ENCODE measurements around the gene RAB6D.
"Not testable (repeated sequence)": the region's sequence is repeated elsewhere in the genome, so short reads cannot be mapped to it uniquely, and the experiment has no call there.

RAB6D gene

DNA sequence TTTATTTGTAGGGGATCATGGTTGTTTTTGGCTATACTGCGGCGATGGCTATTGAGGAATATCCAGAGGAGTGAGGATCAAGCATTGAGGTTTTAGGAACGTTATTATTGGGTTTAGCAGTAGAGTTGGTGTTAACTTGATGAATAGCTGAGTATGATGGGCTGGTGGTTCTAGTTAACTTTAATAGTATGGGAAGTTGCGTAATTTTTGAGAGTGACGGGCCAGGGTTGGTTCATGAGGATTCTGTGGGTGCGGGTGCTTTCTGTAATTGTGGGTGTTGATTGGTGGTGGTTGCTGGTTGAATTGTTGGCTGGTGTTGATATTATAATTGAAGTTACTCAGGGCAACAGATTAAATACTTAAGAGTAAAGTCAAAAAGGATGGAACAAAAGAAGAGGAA, 6.0 kb upstream of the RAB6D start:
- TF ChIP-seq, protein P1, sequence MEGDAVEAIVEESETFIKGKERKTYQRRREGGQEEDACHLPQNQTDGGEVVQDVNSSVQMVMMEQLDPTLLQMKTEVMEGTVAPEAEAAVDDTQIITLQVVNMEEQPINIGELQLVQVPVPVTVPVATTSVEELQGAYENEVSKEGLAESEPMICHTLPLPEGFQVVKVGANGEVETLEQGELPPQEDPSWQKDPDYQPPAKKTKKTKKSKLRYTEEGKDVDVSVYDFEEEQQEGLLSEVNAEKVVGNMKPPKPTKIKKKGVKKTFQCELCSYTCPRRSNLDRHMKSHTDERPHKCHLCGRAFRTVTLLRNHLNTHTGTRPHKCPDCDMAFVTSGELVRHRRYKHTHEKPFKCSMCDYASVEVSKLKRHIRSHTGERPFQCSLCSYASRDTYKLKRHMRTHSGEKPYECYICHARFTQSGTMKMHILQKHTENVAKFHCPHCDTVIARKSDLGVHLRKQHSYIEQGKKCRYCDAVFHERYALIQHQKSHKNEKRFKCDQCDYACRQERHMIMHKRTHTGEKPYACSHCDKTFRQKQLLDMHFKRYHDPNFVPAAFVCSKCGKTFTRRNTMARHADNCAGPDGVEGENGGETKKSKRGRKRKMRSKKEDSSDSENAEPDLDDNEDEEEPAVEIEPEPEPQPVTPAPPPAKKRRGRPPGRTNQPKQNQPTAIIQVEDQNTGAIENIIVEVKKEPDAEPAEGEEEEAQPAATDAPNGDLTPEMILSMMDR (IDR thresholded peaks at IDR 0.05; ENCODE audit: control insufficient read depth, extremely low read depth, insufficient read depth): no peak
- no peak for DNase-seq (ENCODE audit: low read depth)

DNA sequence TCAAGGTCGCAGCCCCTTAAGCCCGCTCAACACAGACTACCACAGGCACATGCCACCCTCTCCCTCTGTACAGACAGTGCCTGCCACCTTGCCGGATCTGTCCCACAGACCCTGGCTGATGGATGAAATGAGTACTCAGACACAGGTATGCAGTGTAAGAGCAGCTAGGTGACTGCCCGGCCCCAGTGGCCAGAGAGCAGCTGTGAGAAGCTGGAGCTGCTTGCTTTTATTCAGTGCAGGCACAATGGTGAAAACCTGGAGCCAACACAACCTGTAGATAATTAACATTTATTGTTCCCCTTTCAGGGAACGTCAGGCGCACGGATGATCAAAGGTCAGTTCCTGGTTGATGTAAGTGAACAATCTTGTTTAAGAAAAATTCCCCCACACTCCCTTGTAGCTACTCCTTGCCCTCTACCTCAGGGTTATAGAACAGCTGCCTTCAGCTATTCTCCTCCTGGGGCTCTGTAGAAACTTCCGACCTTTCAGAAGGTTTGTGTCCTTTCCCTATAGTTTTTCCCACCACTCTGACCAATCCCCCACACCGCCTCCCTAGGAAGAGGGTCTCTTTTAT, 4.6 kb upstream of the RAB6D start:
- DNase-seq (ENCODE audit: low read depth); H3K4me3 ChIP-seq (ENCODE audit: low read depth, low read length): not testable (repeated sequence)

More for the DNA sequence above, 6.0 kb upstream of the RAB6D start:
- no peak overlapping the region for H3K4me3 ChIP-seq (ENCODE audit: low read depth, low read length)

DNA sequence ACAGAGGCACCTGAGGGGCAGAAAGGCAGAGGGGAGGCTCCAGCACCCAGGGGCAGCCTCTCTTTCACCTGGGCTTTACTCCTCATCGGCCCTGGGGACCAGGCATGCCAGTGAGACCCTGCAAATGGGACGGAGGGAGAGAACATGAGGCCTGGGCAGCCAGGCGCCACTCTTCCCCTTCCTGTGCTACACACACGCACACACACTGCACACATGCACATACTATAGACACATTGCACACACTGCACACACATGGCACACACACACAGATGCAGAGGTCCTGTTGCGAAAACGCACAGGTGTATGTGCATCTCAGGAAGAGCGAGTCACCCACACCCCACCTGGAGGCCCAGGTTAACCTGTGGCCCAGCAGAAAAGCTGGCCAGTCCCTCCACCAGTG, 3.4 kb upstream of the RAB6D start:
- DNase-seq (ENCODE audit: low read depth): no peak
- no peak overlapping the region for H3K4me3 ChIP-seq (ENCODE audit: low read depth, low read length)
- TF ChIP-seq, protein P1 (IDR thresholded peaks at IDR 0.05; ENCODE audit: control insufficient read depth, extremely low read depth, insufficient read depth): no peak

DNA sequence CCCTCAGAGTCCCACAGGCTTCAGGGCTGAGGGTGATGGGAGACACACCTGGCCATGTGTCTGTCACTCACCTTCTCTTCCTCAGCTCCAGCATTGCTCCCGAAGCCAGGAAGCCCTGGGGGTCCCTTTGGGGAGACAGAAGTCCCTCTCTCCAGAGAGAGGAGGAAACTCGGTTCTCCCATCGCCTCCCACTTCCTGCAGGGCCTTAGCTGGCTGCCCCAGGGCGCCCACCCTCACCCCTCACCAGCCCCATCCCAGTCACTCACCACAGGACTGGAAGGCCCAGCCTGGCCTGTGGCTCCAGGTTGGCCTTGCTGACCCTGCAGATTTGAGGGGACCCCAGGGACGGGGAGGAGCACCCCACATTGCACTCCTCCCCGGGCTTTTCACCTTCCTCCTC, 2.7 kb upstream of the RAB6D start:
- TF ChIP-seq, protein P1 (IDR thresholded peaks at IDR 0.05; ENCODE audit: control insufficient read depth, extremely low read depth, insufficient read depth): no peak
- DNase-seq (ENCODE audit: low read depth): no peak
- no peak overlapping the region for H3K4me3 ChIP-seq (ENCODE audit: low read depth, low read length)

DNA sequence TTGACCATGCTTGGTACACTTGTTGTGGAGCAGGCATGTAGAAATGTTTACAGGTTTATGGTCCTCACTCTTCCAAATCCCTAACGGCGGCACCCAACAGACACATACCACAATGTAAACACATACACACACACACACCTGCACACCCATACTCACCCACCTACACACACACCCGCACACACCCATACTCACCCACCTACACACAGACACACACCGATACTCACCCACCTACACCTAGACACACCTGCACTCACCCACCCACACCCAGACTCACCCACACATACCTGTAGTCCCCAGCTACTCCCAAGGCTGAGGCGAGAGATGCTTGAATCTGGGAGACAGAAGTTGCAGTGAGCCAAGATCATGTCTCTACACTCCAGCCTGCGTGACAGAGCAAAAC, 1.5 kb upstream of the RAB6D start:
- TF ChIP-seq, protein P1 (IDR thresholded peaks at IDR 0.05; ENCODE audit: control insufficient read depth, extremely low read depth, insufficient read depth): no peak
- DNase-seq (ENCODE audit: low read depth): no peak
- no peak overlapping the region for H3K4me3 ChIP-seq (ENCODE audit: low read depth, low read length)

DNA sequence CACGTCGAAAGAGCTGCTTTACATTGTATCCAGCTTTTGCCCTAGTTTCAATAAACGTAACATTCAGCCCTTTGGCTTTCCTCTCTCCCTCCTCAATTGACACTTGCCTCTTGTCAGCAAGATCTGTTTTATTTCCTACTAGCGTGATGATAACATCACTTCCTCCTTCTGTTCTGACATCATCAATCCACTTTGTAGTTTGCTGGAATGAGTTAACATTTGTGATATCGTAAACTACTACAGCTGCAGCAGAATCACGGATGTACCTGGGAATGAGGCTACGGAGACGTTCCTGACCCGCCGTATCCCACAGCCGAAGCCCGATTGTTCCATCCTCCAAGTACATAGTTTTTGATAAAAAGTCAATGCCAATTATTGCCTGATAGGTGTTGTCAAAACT, 755 bp downstream of the RAB6D start:
- peak; percentile 22 for DNase-seq (ENCODE audit: low read depth)
- H3K4me3 ChIP-seq (ENCODE audit: low read depth, low read length): peak overlapping the region; percentile 30; the same call in 1 of the 2 replicates

DNA sequence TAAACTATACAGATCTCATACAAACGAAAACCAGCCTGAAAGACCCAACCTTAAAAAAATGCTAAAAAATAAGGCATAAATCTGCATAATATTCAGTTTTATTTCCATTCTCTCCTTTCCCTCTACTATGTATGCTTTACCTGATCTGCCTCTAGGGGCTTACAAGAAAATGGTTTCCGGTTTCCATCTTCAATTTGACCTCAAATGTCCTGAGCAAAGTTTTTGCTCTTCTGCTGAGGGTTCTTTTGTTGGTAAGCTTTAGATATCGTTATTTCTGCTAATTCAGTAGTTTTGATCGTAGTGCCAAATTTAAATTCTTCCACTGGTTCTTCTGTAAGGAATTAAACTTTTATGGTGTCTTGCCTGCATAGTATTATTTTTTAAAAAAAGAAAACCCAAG, 2.2 kb downstream of the RAB6D start:
- not testable (repeated sequence) for DNase-seq (ENCODE audit: low read depth); H3K4me3 ChIP-seq (ENCODE audit: low read depth, low read length)

DNA sequence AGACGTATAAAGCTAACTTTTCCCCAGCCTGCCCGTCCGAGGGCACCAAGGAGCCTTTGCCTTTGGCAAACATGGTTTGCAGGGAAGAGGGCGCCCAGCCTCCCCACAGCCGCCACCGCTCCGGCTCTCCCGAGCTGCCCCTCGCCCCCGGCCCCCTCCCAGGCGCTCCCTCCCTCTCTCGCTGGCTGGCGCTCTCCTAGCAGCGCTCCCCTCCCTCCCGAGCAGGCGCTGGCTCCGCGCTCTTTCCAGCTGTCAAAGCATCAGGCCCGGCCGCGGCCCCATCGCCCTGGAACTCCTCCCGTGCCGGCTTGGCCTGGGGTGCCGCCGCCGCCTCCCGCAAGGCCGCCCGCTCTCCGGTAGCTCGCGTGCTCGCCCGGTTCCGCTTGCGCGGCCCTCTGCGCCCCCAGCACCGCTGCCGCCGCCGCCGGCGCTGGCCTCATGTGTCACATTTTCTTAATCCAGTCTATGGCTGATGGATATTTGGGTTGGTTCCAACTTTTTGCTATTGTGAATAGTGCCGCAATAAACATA, 10.7 kb downstream of the RAB6D start:
- DNase-seq (ENCODE audit: low read depth); H3K4me3 ChIP-seq (ENCODE audit: low read depth, low read length): not testable (repeated sequence)

DNA sequence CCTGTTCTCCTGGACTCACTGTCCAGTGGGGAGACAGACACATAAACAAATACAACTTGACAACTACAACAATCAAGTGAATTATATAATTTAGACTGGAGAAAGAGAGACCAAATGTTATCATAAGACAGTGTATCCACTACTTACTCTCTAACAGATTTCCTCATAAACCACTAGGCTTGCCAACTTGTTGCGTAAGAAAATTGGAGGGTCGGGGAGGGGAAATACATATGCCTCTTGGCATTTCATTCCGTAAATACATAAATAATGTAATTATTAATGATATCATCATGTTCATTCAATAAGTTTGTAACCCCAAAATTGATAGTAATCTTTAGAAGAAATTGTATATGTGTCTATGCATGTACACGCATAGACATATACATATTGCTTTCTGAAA, 14.9 kb downstream of the RAB6D start:
- DNase-seq (ENCODE audit: low read depth): peak; percentile 27
- TF ChIP-seq, protein P1 (IDR thresholded peaks at IDR 0.05; ENCODE audit: control insufficient read depth, extremely low read depth, insufficient read depth): no peak
- H3K4me3 ChIP-seq (ENCODE audit: low read depth, low read length): no peak overlapping the region

DNA sequence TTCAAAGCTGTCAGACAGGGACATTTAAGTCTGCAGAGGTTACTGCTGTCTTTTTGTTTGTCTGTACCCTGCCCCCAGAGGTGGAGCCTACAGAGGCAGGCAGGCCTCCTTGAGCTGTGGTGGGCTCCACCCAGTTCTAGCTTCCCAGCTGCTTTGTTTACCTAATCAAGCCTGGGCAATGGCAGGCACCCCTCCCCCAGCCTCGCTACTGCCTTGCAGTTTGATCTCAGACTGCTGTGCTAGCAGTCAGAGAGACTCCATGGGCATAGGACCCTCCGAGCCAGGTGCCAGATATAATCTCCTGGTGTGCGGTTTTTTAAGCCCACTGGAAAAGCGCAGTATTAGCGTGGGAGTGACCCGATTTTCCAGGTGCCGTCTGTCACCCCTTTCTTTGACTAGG, 16.9 kb downstream of the RAB6D start:
- DNase-seq (ENCODE audit: low read depth); H3K4me3 ChIP-seq (ENCODE audit: low read depth, low read length): not testable (repeated sequence)

DNA sequence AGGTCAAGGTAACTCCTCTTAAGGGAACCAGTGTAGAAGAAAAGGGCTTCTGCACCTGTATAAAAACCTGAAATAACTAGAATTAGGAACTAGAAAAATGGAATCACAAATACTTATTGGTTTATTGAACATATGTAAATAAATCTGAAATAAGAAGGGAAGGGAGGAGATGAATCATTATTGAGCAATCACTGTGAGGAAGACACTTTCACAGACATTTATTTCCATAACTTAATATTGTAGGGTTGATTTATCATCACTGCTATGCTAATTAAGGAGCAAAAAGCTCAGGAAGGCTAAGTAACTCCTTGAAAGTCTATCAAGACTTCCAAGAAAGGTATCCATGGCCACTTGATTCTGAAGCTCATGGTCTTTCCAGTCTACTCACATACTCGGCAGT, 24.7 kb downstream of the RAB6D start:
- not testable (repeated sequence) for DNase-seq (ENCODE audit: low read depth); H3K4me3 ChIP-seq (ENCODE audit: low read depth, low read length)

Measured in LNCaP clone FGC (cell line).